NOMO-1 treated with dmso at 0.1 percent for 144 hours (cell line): ENCODE results near the gene TMEM52B.

ENCODE experiments used
- DNase-seq: peaks from one replicate; lab custom pipeline; 2025; ENCODE audit not compliant: unreplicated experiment; lab: John Stamatoyannopoulos, UW

The TMEM52B gene

DNA sequence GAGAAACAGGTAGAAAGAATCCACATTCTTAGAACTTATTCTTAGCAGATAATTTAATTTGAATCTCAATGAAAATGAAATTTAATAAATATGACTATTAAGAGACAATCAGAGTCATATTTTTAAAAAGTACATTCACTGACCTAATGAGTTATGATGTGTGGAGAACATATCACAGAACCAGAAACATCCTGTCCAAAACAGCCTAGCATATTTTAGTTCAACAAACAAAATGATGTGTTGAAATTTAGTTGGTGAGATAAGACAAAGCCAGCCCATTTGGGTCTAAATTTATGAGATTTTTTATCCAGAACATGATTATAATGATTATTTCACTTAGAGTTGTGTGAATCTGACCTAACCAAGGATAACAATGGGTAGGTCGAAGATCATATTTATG lies 59.7 kb downstream of the TMEM52B start:
- no peak for DNase-seq

DNA sequence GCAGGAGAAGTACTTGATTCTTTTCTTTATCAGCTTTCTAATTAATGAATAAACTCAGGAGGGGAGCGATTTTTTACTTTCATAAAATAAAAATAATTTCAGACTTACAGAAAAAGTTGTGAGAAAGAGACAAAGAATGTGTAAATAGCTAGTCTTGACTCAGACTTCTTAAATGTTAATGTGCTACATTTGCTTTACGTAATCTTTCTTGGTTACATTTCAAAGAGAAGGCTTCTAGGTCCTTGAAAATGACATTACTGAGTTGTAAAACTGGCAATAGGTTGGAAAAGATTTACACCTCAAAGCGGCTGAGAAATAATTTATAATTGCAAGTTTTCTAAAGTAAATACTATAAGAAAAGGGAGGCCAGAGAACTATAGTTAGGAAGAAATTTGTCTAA lies 62.5 kb downstream of the TMEM52B start:
- no peak for DNase-seq
